Middle frontal gyrus (tissue), 1 donor: ENCODE data around the gene SAMD3.
"Not testable (repeated sequence)": the region's sequence is repeated elsewhere in the genome, so short reads cannot be mapped to it uniquely, and the experiment has no call there.

Experiments
- DNase-seq: peaks from one replicate; pipeline ENCODE4 v3.0.0-alpha.2; 2015; ENCODE audit warnings: low spot score; ENCODE audit errors: extremely low spot score

Gene SAMD3

DNA sequence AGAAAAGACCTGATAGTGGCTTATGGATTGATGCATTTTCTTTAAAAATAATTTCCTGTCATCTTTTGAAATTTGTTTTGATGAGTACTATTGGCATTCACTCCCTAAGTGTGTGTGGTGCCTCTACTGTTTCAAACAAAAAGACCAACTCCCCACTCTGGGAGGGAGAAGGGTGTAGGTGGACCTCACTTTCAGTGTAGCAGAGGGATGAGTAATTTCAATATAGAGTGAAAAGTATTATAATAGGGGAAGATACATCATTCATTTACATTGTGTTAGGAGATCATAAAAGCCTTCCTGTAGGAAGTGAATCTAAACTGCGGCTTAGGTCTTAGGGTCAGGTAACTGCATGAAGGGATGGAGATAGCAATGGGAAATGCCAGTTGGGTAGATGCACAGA lies 46.4 kb downstream of the SAMD3 start:
- no peak for DNase-seq

- not testable (repeated sequence) for DNase-seq
Measured at GRCh38 chr6:130173377-130174004, 49.3 kb downstream of the SAMD3 start.

GRCh38 chr6:130170160-130170559 lies 52.6 kb downstream of the SAMD3 start:
- DNase-seq: not testable (repeated sequence)

- no peak for DNase-seq
Measured at GRCh38 chr6:130167655-130168054, 55.1 kb downstream of the SAMD3 start.

GRCh38 chr6:130164251-130164650 lies 58.5 kb downstream of the SAMD3 start:
- no peak for DNase-seq

- no peak for DNase-seq
Measured at GRCh38 chr6:130163266-130163665, 59.5 kb downstream of the SAMD3 start.

DNA sequence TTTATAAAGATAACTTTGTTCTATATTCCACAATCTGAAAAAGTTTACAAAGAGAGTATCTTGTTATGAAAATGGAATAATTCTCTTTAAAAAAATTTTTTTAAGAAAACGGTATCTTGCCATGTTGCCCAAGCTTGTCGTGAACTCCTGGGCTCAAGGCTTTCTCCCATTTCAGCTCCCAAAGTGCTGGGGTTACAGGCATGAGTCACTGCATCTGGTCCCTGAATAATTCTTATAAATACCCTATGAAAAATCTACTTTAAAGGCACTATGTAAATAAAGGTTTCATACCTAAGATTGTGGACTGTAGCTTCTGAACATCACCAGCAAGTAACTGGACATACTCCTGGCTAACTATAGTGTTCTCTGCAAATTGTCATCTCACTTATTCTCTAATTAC lies 60.3 kb downstream of the SAMD3 start:
- DNase-seq: no peak

- no peak for DNase-seq
Measured at GRCh38 chr6:130161683-130162404, 60.9 kb downstream of the SAMD3 start.

DNA sequence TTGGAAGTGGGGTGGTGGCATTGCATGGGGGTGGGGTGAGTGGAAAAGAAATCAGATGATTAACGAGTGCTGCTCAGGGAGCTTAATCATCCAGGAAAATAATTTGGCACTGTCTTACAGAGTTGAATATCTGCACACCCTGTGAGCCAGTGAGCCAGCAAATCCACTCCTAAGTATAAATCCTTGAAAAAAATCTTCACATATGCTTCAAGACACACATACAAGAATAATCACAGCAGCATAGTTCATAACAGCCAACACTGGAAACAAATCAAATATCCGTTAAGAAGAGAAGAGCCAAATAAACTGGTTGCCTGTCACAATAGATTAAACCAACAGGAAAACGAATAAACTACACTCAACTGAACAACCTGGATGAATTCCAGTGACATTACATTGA lies 62.8 kb downstream of the SAMD3 start:
- no peak for DNase-seq

DNA sequence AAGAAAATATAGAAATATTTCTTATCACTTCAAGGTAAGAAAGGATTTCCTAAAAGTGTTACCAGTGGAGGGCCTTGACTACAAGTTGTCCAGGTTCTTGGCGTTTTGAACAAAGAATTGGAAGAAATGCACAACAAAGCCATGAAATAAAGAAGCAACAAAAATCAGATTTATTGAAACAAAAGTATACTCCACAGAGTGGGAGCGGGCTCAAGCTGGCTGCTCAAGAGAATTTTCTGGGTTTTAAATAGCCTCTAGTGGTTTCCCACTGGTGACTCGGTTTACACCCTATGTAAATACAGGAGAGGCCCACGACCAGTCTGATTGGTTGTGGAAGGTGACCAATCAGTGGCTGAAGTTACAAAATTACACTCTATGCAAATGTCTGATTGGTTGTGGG lies 64.2 kb downstream of the SAMD3 start:
- DNase-seq: no peak

GRCh38 chr6:130158056-130158455 lies 64.7 kb downstream of the SAMD3 start:
- DNase-seq: no peak

GRCh38 chr6:130156908-130157307 lies 65.8 kb downstream of the SAMD3 start:
- DNase-seq: no peak

DNA sequence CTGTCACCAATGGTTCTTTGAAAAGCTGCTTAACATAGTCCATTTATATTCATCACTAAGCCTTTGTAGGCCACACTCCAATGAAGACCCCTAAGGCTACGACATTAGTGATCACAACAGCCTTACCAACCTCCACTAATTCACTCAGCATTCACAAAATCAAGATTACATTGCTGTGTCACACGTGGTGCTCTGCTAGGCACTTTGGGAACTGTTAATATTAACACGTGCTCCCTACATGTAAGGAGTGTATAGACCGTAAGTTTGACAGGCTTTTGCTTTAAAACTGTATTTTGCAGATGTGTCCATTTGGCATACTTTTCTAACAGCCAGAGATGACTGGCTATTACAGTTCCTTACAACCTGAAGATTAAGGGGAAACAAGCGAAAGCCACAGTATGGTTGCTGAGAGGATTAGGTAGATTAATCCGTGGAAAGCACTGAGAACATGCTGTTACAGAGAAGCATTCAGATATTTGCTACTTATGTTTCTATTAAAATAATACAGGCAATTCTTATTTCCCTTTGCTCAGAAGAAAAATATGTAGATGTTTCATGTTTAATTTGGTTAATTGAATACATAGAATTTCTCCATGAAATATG lies 69.7 kb downstream of the SAMD3 start:
- no peak for DNase-seq

- DNase-seq: no peak
Measured at GRCh38 chr6:130150906-130151305, 71.8 kb downstream of the SAMD3 start.

- not testable (repeated sequence) for DNase-seq
Measured at GRCh38 chr6:130149016-130149415, 73.7 kb downstream of the SAMD3 start.

DNA sequence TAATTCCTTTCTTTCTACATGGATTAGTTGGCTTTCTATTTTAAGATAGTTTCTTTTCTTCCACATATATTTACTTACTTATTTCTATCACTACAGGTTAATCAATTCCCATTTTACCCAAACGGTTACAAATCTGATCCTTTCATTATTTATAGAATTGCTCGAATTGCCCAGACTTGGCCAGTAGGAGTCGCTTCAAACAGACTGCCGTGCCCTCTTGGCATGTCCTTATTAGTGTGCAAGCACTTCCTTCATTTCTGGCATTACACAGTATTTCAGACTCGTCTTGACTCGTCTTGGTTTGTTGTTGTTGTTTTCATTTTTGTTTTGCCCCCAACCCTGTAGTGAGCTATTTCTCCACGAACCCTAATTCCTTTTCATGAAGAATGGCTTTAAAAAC lies 74.6 kb downstream of the SAMD3 start:
- no peak for DNase-seq

DNA sequence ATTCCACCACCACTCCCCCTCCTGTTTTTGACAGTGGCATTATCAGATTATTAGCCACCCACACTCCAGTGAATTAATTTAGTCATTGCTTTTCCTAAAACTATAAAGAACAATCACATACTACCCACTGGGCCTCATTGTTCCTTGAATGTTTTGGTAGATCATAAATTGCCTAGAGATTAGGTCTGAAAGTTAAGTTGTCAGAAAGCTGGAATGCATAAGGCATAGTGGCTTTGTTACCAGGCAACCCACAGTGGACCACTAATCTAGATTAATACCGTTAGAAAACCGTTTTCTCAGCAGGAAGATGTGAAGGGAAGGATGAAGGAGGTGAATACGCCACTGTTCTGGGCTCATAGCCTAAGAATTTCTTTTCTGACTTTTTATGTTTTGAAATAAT lies 75.6 kb downstream of the SAMD3 start:
- no peak for DNase-seq

DNA sequence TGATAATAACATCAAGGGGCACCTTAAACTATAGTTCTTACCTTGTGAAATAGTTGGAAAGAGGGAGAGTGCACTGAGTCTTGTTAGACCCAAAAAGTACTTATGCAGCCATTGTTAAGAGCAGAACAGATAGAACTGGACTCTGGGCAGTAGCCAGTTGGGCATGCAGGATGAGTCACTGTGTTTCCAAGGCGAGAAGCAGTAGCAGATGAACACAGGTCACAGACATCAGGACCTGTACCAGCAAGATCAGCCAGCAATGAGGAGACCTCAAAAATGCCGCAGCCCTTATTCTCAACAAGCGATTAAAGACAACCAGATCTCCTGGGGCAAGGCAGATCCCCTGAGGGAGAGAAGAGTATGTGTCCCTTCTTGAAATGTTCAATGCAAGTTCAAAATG lies 79.0 kb downstream of the SAMD3 start:
- no peak for DNase-seq

DNA sequence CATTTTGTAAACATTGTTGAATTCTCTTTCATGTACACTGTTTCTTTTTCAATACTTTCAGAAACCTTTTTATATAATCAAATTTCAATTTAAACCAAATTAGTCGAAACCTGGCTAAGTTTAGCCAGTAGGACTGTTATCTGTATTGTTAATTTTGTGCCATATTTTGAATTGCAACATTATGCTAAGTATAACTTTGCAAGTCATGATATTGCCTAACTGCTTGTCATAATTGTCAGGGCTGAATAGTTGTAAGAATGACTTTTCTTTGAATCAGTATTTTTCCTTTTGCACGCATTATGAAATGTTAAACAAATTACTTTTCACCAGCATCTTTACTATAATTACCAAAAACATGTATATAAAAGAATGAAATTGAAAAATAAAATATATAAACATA lies 82.7 kb downstream of the SAMD3 start:
- no peak for DNase-seq

GRCh38 chr6:130138909-130139242 lies 83.9 kb downstream of the SAMD3 start:
- no peak for DNase-seq

GRCh38 chr6:130138116-130138908 lies 84.4 kb downstream of the SAMD3 start:
- no peak for DNase-seq

- no peak for DNase-seq
Measured at GRCh38 chr6:130136798-130137197, 86.0 kb downstream of the SAMD3 start.
